MM.1S (cell line): ENCODE measurements around the gene PYHIN1.

Experiments
- DNase-seq: peaks from one replicate; pipeline ENCODE4 v3.0.0-alpha.2; 2015
- H2AFZ ChIP-seq: fragments of 300-600 bp; sonication (generic); 2 replicates; pipeline ENCODE4 v1.6.0; 2016; ENCODE audit warnings: antibody characterized with exemption, low read length
- H3F3A ChIP-seq: fragments of 300-600 bp; sonication (generic); 2 replicates; pipeline ENCODE4 v1.6.1; 2016; ENCODE audit warnings: mild to moderate bottlenecking, antibody characterized with exemption, low read length, moderate library complexity, mixed read lengths; ENCODE audit not compliant: insufficient read depth
- H3K27ac ChIP-seq: fragments of 300-600 bp; sonication (generic); 2 replicates; pipeline ENCODE4 v1.5.1; 2016; ENCODE audit warnings: mild to moderate bottlenecking, low read length
- H3K27me3 ChIP-seq: fragments of 300-600 bp; sonication (generic); replicated peaks from 2 replicates; pipeline ENCODE4 v1.6.0; 2016; ENCODE audit warnings: low read length; ENCODE audit not compliant: insufficient read depth
- H3K36me3 ChIP-seq: fragments of 300-600 bp; sonication (generic); replicated peaks from 2 replicates; pipeline ENCODE4 v1.6.1; 2016; ENCODE audit warnings: mild to moderate bottlenecking, low read length, mixed read lengths; ENCODE audit not compliant: insufficient read depth
- H3K4me1 ChIP-seq: fragments of 300-600 bp; sonication (generic); 2 replicates; pipeline ENCODE4 v1.6.1; 2016; ENCODE audit warnings: low read length, mixed read lengths
- H3K4me2 ChIP-seq: fragments of 300-600 bp; sonication (generic); 2 replicates; pipeline ENCODE4 v1.6.0; 2016; ENCODE audit warnings: low read depth, low read length
- H3K4me3 ChIP-seq: fragments of 300-600 bp; sonication (generic); 2 replicates; pipeline ENCODE4 v1.5.1; 2016; ENCODE audit warnings: low read length, mixed read lengths
- H3K79me2 ChIP-seq: fragments of 300-600 bp; sonication (generic); 2 replicates; pipeline ENCODE4 v1.6.1; 2016; ENCODE audit warnings: mixed run types, low read length, mixed read lengths
- H3K9ac ChIP-seq: fragments of 300-600 bp; sonication (generic); 2 replicates; pipeline ENCODE4 v1.6.1; 2016; ENCODE audit warnings: low read length, mixed read lengths
- H3K9me2 ChIP-seq: fragments of 300-600 bp; sonication (generic); replicated peaks from 2 replicates; pipeline ENCODE4 v1.6.1; 2016; ENCODE audit warnings: mild to moderate bottlenecking, low read length, mixed read lengths; ENCODE audit not compliant: insufficient read depth
- H3K9me3 ChIP-seq: fragments of 300-600 bp; sonication (generic); replicated peaks from 2 replicates; pipeline ENCODE4 v1.6.1; 2016; ENCODE audit warnings: mild to moderate bottlenecking, low read length, mixed read lengths; ENCODE audit not compliant: insufficient read depth
- H4K20me1 ChIP-seq: fragments of 300-600 bp; sonication (generic); 2 replicates; pipeline ENCODE4 v1.6.1; 2016; ENCODE audit warnings: mild to moderate bottlenecking, low read length, moderate library complexity, mixed read lengths; ENCODE audit not compliant: insufficient read depth
- EZH2 ChIP-seq: fragments of 300-600 bp; sonication (generic); optimal IDR thresholded peaks from 2 replicates; pipeline ENCODE3; 2017; ENCODE audit warnings: low read depth, mild to moderate bottlenecking, antibody characterized with exemption, low read length, mixed read lengths
- EZH2phosphoT487 ChIP-seq: fragments of 300-600 bp; sonication (generic); IDR thresholded peaks from 2 replicates; pipeline ENCODE4 v1.6.1; 2018; ENCODE audit warnings: antibody characterized with exemption, low read length
- TF ChIP-seq, protein P1 (sequence below): fragments of 300-600 bp; sonication (generic); IDR thresholded peaks from 2 replicates; pipeline ENCODE4 v1.5.1; 2016; ENCODE audit warnings: antibody characterized with exemption, low read length, mixed read lengths

Gene PYHIN1

DNA sequence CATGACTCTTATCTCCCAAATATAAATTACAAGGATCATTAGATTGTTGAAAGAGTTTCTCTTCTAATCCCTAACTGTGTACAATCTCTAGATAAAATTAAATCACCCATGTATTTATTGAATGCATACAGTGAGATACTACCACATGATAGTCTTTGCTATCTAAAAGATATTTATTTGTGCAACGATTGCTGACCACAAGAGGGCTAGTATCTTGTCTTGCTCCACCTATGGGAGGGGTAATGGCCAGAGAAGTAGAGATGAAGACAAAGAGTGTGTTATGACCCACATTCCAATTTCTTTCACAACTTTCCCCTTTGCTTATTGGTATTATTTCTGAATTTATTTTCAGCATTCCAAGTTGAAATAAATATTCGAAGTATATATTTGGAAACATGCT, 13.7 kb downstream of the PYHIN1 start:
- H3K9me2 ChIP-seq, result no peaks in the 10 kb centered on the region
- no peaks in the 10 kb centered on the region for H3K79me2 ChIP-seq
- no peaks in the 10 kb centered on the region for H3K9me3 ChIP-seq
- no peak overlapping the region for H2AFZ ChIP-seq
- DNase-seq, result no peak
- H3K4me3 ChIP-seq, result no peak overlapping the region
- no peaks in the 10 kb centered on the region for H4K20me1 ChIP-seq
- H3K4me2 ChIP-seq, result no peak overlapping the region
- TF ChIP-seq, protein P1, sequence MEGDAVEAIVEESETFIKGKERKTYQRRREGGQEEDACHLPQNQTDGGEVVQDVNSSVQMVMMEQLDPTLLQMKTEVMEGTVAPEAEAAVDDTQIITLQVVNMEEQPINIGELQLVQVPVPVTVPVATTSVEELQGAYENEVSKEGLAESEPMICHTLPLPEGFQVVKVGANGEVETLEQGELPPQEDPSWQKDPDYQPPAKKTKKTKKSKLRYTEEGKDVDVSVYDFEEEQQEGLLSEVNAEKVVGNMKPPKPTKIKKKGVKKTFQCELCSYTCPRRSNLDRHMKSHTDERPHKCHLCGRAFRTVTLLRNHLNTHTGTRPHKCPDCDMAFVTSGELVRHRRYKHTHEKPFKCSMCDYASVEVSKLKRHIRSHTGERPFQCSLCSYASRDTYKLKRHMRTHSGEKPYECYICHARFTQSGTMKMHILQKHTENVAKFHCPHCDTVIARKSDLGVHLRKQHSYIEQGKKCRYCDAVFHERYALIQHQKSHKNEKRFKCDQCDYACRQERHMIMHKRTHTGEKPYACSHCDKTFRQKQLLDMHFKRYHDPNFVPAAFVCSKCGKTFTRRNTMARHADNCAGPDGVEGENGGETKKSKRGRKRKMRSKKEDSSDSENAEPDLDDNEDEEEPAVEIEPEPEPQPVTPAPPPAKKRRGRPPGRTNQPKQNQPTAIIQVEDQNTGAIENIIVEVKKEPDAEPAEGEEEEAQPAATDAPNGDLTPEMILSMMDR, result peak; percentile 11; the same call in 1 of the 2 replicates
- TF ChIP-seq EZH2phosphoT487, result no peak
- no peaks in the 10 kb centered on the region for H3F3A ChIP-seq
- 0 out of 2 replicates have a peak, but pooled peaks cover 5% of the 10 kb centered on the region for H3K4me1 ChIP-seq
- no peaks in the 10 kb centered on the region for H3K36me3 ChIP-seq
- H3K27ac ChIP-seq, result no peak overlapping the region
- H3K9ac ChIP-seq, result no peak overlapping the region
- H3K27me3 ChIP-seq, result no peaks in the 10 kb centered on the region

DNA sequence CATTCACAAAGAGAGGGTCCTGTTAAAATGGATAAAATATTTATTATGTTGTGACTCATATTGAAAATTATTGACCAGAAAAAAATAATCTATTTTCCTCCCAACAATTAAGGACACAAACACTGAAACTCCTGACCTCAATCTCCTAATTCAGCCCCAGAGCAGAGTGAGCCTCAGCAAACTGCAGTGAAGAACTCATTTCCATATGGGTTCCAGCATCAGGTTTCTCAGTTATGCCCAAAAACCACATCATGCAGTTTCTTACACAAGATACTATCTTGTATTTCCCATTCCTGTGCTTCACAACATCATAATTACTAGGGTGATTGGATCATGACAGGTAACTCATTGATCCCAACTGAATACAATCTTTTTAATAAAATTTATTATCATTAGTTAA, 15.4 kb downstream of the PYHIN1 start:
- no peaks in the 10 kb centered on the region for H3K9me3 ChIP-seq
- no peaks in the 10 kb centered on the region for H3F3A ChIP-seq
- H4K20me1 ChIP-seq, result no peaks in the 10 kb centered on the region
- no peaks in the 10 kb centered on the region for H3K79me2 ChIP-seq
- no peak overlapping the region for H2AFZ ChIP-seq
- H3K27ac ChIP-seq, result no peak overlapping the region
- no peaks in the 10 kb centered on the region for H3K36me3 ChIP-seq
- H3K9ac ChIP-seq, result no peak overlapping the region
- peak; percentile 19 for DNase-seq
- no peaks in the 10 kb centered on the region for H3K9me2 ChIP-seq
- H3K4me3 ChIP-seq, result no peak overlapping the region
- H3K4me1 ChIP-seq, result no peaks in the 10 kb centered on the region
- TF ChIP-seq EZH2 (no peak), EZH2phosphoT487 (no peak)
- TF ChIP-seq, protein P1, result no peak
- no peak overlapping the region for H3K4me2 ChIP-seq
- no peaks in the 10 kb centered on the region for H3K27me3 ChIP-seq

DNA sequence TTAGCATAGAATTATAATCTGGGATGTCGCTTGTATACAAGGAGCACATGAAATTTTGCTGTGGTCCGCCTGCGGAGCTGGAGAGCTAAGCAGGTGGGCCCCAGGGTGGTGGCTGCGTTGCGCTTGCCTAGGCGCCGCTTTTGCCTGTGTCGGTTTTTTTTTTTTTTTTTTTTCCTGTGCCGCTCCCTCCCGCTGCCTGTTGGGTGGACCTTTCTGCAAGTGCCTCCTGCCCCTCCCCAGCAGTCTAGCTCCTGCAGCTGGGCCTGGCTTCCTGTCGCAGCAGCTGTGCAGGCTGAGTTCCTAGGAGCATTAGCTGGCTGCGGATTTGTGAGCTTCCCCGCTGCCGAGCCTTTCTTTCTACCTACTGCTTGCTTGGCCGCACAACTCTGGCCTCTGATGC, 20.6 kb downstream of the PYHIN1 start:
- Histone ChIP-seq H2AFZ (no peak overlapping the region), H4K20me1 (no peaks in the 10 kb centered on the region), H3K27ac (no peak overlapping the region), H3K9ac (no peak overlapping the region), H3F3A (no peaks in the 10 kb centered on the region), H3K79me2 (no peaks in the 10 kb centered on the region), H3K4me3 (peak overlapping the region; percentile 12; the same call in 1 of the 2 replicates), H3K9me2 (no peaks in the 10 kb centered on the region), H3K4me2 (no peak overlapping the region; the same call in 1 of the 2 replicates), H3K4me1 (peaks cover 4% of the 10 kb centered on the region; the same call in 1 of the 2 replicates), H3K36me3 (no peaks in the 10 kb centered on the region), H3K9me3 (no peaks in the 10 kb centered on the region), H3K27me3 (no peaks in the 10 kb centered on the region)
- TF ChIP-seq EZH2phosphoT487 (no peak), EZH2 (no peak)
- TF ChIP-seq, protein P1, result no peak
- DNase-seq, result peak; percentile 77
